Liver (tissue), 9 donors: ENCODE results near the gene PDX1. TPM values are rescaled to one million over a fixed set of nuclear protein-coding genes. Genes with fewer than 3 reads are reported as not detected.
A peak's percentile ranks its signal among the peaks of the same experiment; 100 is the strongest.

Source experiments
- DNase-seq: peaks from one replicate; pipeline ENCODE4 v3.0.0-alpha.2; 2017; ENCODE audit warnings: low spot score
- H3K27ac ChIP-seq, 2 donors: one replicate each; pipeline ENCODE4 v1.7.0; 2013; ENCODE audit warnings: inconsistent platforms in 2 of 2, low read length in 2 of 2, control low read depth in 1 of 2, low read depth in 1 of 2, mild to moderate bottlenecking in 1 of 2
- H3K27me3 ChIP-seq, 4 donors: one replicate each; pipeline versions ENCODE4 v1.6.1 to v1.7.0; 2013; ENCODE audit warnings: low read length in 3 of 4, inconsistent platforms in 1 of 4, mild to moderate bottlenecking in 1 of 4, moderate library complexity in 1 of 4; ENCODE audit not compliant: control insufficient read depth in 4 of 4, insufficient read depth in 4 of 4
- H3K36me3 ChIP-seq, 4 donors: one replicate each; pipeline versions ENCODE4 v1.6.1 to v1.7.0; 2013; ENCODE audit warnings: low read length in 3 of 4, mild to moderate bottlenecking in 3 of 4, low read depth in 1 of 4, moderate library complexity in 1 of 4; ENCODE audit not compliant: control insufficient read depth in 4 of 4, insufficient read depth in 3 of 4
- H3K4me1 ChIP-seq, 4 donors: one replicate each; pipeline versions ENCODE4 v1.6.1 to v1.7.0; 2013; ENCODE audit warnings: low read length in 3 of 4, mild to moderate bottlenecking in 3 of 4, moderate library complexity in 1 of 4; ENCODE audit not compliant: control insufficient read depth in 4 of 4, insufficient read depth in 4 of 4
- H3K4me3 ChIP-seq, 3 donors: one replicate each; pipeline versions ENCODE4 v1.6.1 to v1.7.0; 2013; ENCODE audit warnings: low read length in 3 of 3, control low read depth in 1 of 3, low read depth in 1 of 3, mild to moderate bottlenecking in 1 of 3
- H3K9ac ChIP-seq, 2 donors: one replicate each; pipeline ENCODE4 v1.7.0; 2013; ENCODE audit warnings: low read length in 2 of 2, mild to moderate bottlenecking in 2 of 2, moderate library complexity in 2 of 2, control low read depth in 1 of 2, low read depth in 1 of 2
- H3K9me3 ChIP-seq, 4 donors: one replicate each; pipeline versions ENCODE4 v1.6.1 to v1.7.0; 2013; ENCODE audit warnings: low read length in 3 of 4; ENCODE audit not compliant: control insufficient read depth in 4 of 4
- EGR1 ChIP-seq, 2 donors: IDR thresholded peaks; 2 replicates each; pipeline ENCODE4 v1.6.1; 2016 to 2018; ENCODE audit warnings: antibody characterized with exemption in 2 of 2, low read depth in 2 of 2
- FOXA1 ChIP-seq: IDR thresholded peaks from 2 replicates; pipeline ENCODE4 v1.6.1; 2016; ENCODE audit warnings: antibody characterized with exemption
- FOXA2 ChIP-seq: IDR thresholded peaks from 2 replicates; pipeline ENCODE4 v1.6.1; 2016; ENCODE audit warnings: antibody characterized with exemption
- GABPA ChIP-seq, 2 donors: IDR thresholded peaks in 1 of 2; conservative IDR thresholded peaks in 1 of 2; 2 replicates each; pipeline ENCODE4 v1.6.1; 2016; ENCODE audit warnings: antibody characterized with exemption in 2 of 2, mild to moderate bottlenecking in 1 of 2, moderate library complexity in 1 of 2
- HNF4G ChIP-seq: IDR thresholded peaks from 2 replicates; pipeline ENCODE4 v1.6.1; 2016; ENCODE audit warnings: antibody characterized with exemption
- JUND ChIP-seq, 2 donors: IDR thresholded peaks; 2 replicates each; pipeline ENCODE4 v1.6.1; 2016; ENCODE audit warnings: antibody characterized with exemption in 2 of 2
- NR2F2 ChIP-seq: IDR thresholded peaks from 2 replicates; pipeline ENCODE4 v1.6.1; 2016; ENCODE audit warnings: antibody characterized with exemption
- RAD21 ChIP-seq, 2 donors: IDR thresholded peaks; 2 replicates each; pipeline ENCODE4 v1.6.1; 2016; ENCODE audit warnings: antibody characterized with exemption in 2 of 2, mild to moderate bottlenecking in 2 of 2
- RXRA ChIP-seq, 2 donors: IDR thresholded peaks; 2 replicates each; pipeline ENCODE4 v1.6.1; 2017 to 2018; ENCODE audit warnings: antibody characterized with exemption in 2 of 2, mild to moderate bottlenecking in 1 of 2
- SP1 ChIP-seq: IDR thresholded peaks from 2 replicates; pipeline ENCODE4 v1.6.1; 2018; ENCODE audit warnings: antibody characterized with exemption, mild to moderate bottlenecking
- TAF1 ChIP-seq: conservative IDR thresholded peaks from 2 replicates; pipeline ENCODE4 v1.6.1; 2016; ENCODE audit warnings: antibody characterized with exemption, mild to moderate bottlenecking
- YY1 ChIP-seq: IDR thresholded peaks from 2 replicates; pipeline ENCODE4 v1.6.1; 2016; ENCODE audit warnings: antibody characterized with exemption, mild to moderate bottlenecking
- WGBS: extraction: QIAGEN DNeasy Blood & Tissue Kit; methylation state at CpG from one replicate; pipeline ENCODE4 v1.1.7; 2013; 5-methylcytosine and 5-hydroxymethylcytosine counted together
- polyA plus RNA-seq, 2 donors: library from polyadenylated mRNA; stranded (reverse) in 1 of 2; unstranded in 1 of 2; fragments of 200-250 nt in 1 of 2; fragments of >200 nt in 1 of 2; fragmentation: Nextera tagmentation in 1 of 2; extraction: Ambion mirVana in 1 of 2; gene quantifications; one replicate each; pipeline versions ENCODE4 v1.2.1 to v1.2.3, GENCODE V29; 2013 to 2015
- total RNA-seq, 2 donors: library from RNA; depleted of rRNA; stranded (reverse); fragments of >200 nt; gene quantifications; one replicate each; pipeline ENCODE4 v1.2.3, GENCODE V29; 2014
- TF ChIP-seq, protein P1 (sequence below): IDR thresholded peaks from 2 replicates; pipeline ENCODE4 v1.6.1; 2016; ENCODE audit warnings: antibody characterized with exemption
- TF ChIP-seq, protein P2 (sequence below): IDR thresholded peaks from 2 replicates; pipeline ENCODE4 v1.6.1; 2016; ENCODE audit warnings: antibody characterized with exemption
- TF ChIP-seq, protein P3 (sequence below): IDR thresholded peaks from 2 replicates; pipeline ENCODE4 v1.6.1; 2016; ENCODE audit warnings: antibody characterized with exemption
- TF ChIP-seq, protein P4 (sequence below): fragments of 150-350 bp; IDR thresholded peaks from 2 replicates; pipeline ENCODE4 v1.5.1; 2017; ENCODE audit warnings: improper control_type of control experiment, low read depth, low read length; ENCODE audit not compliant: missing input control
- TF ChIP-seq, protein P5 (sequence below): IDR thresholded peaks from 2 replicates; pipeline ENCODE4 v1.6.1; 2016; ENCODE audit warnings: antibody characterized with exemption, mild to moderate bottlenecking
- donor health status: healthy.
- donor health status: healthy.
- donor health status: healthy.
- donor health status: healthy.
- donor health status: healthy.

PDX1 gene
- total and polyA plus RNA-seq, 4 donors, result 0.08 to 0.16 (median 0.10) TPM; not detected in 1

DNA sequence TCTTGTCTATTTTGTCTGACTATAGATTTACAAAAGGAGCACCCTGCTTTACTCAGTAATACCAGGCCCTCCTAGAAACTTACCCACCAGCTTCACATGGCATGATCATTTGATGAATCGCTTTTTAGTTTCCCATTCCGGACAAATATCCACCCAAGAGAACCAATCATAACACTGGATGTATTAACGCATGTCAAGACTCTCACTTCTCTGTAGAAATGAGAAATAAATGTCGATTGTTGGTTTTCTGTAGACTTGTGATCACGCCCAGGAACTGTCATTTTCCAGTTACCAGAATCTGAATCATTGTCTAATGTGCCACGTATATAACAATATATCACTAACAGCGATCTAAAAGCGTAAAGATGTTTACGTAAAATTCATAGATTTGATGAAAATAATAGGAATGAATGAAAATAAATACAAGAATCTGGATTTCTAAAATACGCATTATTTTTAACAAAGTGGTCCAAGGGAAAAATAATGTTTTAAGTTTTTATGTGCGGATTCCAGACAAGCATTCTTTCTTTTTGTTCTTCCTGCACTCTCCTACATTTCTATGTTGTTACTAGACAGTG lies 35.3 kb downstream of the PDX1 start:
- H3K9ac ChIP-seq, result peak overlapping the region in 1 of 2 donors; percentile 68
- 66% methylated on average over 11 of the region's 11 CpGs for WGBS
- peak overlapping the region in 2 of 3 donors; percentile 61 to 80 for H3K4me3 ChIP-seq
- H3K9me3 ChIP-seq, result no peaks in the 10 kb centered on the region
- no peaks in the 10 kb centered on the region for H3K27me3 ChIP-seq
- H3K4me1 ChIP-seq, result peaks cover 11 to 22% (median 15%) of the 10 kb centered on the region in 4 donors
- H3K27ac ChIP-seq, result peak overlapping the region; percentile 84 to 94
- no peaks in the 10 kb centered on the region for H3K36me3 ChIP-seq
- no peak for DNase-seq
- TF ChIP-seq SP1, result no peak
- no peak for TF ChIP-seq NR2F2
- no peak for TF ChIP-seq JUND (IDR thresholded peaks at IDR 0.05)
- no peak for TF ChIP-seq HNF4G
- TF ChIP-seq, protein P1, sequence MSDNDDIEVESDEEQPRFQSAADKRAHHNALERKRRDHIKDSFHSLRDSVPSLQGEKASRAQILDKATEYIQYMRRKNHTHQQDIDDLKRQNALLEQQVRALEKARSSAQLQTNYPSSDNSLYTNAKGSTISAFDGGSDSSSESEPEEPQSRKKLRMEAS, result no peak
- TF ChIP-seq, protein P2, sequence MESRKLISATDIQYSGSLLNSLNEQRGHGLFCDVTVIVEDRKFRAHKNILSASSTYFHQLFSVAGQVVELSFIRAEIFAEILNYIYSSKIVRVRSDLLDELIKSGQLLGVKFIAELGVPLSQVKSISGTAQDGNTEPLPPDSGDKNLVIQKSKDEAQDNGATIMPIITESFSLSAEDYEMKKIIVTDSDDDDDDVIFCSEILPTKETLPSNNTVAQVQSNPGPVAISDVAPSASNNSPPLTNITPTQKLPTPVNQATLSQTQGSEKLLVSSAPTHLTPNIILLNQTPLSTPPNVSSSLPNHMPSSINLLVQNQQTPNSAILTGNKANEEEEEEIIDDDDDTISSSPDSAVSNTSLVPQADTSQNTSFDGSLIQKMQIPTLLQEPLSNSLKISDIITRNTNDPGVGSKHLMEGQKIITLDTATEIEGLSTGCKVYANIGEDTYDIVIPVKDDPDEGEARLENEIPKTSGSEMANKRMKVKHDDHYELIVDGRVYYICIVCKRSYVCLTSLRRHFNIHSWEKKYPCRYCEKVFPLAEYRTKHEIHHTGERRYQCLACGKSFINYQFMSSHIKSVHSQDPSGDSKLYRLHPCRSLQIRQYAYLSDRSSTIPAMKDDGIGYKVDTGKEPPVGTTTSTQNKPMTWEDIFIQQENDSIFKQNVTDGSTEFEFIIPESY, result no peak
- TF ChIP-seq FOXA1, result no peak
- TF ChIP-seq FOXA2, result no peak
- TF ChIP-seq, protein P3, sequence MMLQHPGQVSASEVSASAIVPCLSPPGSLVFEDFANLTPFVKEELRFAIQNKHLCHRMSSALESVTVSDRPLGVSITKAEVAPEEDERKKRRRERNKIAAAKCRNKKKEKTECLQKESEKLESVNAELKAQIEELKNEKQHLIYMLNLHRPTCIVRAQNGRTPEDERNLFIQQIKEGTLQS, result no peak
- TF ChIP-seq, protein P4, sequence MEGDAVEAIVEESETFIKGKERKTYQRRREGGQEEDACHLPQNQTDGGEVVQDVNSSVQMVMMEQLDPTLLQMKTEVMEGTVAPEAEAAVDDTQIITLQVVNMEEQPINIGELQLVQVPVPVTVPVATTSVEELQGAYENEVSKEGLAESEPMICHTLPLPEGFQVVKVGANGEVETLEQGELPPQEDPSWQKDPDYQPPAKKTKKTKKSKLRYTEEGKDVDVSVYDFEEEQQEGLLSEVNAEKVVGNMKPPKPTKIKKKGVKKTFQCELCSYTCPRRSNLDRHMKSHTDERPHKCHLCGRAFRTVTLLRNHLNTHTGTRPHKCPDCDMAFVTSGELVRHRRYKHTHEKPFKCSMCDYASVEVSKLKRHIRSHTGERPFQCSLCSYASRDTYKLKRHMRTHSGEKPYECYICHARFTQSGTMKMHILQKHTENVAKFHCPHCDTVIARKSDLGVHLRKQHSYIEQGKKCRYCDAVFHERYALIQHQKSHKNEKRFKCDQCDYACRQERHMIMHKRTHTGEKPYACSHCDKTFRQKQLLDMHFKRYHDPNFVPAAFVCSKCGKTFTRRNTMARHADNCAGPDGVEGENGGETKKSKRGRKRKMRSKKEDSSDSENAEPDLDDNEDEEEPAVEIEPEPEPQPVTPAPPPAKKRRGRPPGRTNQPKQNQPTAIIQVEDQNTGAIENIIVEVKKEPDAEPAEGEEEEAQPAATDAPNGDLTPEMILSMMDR, result no peak
- TF ChIP-seq EGR1 (IDR thresholded peaks at IDR 0.05; ENCODE audit: low read depth in 2 of 2), result no peak
- TF ChIP-seq YY1, result no peak

DNA sequence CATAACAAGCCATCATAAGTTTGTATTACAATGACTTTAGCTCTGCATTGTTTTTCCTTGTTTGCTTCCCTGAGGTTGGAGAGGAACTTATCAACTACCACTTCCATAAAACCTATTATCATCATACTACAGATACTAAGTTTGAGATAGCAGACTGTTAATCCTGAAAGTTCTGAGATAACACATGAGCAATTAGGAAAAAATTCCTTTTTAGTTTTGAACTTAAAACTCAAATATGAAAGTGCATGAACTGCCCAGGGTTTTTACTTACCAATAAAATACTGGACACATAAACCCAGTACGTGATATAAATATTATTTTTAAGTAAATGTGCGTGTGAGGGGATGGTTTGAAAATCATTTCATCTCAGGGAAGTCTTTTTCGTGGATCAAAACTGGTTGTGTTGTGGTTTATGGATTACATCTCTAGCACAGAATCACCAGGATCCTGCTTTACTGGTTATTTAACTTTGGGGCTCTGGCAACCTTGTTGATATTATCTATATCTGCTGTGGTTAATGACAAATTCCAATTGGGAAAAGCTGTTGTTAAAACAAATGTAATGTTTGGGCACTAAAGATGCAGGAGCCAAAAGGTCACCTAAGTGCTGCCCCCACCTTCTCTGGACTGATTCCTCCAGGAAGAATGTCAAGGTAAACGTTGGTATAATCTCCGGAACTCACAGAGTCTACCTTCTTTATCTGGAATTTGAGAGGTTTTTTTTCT lies 36.9 kb downstream of the PDX1 start:
- no peak for TF ChIP-seq NR2F2
- TF ChIP-seq HNF4G, result no peak
- no peak for TF ChIP-seq RAD21 (IDR thresholded peaks at IDR 0.05)
- TF ChIP-seq, protein P1, result no peak
- TF ChIP-seq JUND (IDR thresholded peaks at IDR 0.05), result no peak
- TF ChIP-seq, protein P4, result no peak
- no peak for TF ChIP-seq FOXA2
- no peak for TF ChIP-seq EGR1 (IDR thresholded peaks at IDR 0.05; ENCODE audit: low read depth in 2 of 2)
- TF ChIP-seq, protein P5, sequence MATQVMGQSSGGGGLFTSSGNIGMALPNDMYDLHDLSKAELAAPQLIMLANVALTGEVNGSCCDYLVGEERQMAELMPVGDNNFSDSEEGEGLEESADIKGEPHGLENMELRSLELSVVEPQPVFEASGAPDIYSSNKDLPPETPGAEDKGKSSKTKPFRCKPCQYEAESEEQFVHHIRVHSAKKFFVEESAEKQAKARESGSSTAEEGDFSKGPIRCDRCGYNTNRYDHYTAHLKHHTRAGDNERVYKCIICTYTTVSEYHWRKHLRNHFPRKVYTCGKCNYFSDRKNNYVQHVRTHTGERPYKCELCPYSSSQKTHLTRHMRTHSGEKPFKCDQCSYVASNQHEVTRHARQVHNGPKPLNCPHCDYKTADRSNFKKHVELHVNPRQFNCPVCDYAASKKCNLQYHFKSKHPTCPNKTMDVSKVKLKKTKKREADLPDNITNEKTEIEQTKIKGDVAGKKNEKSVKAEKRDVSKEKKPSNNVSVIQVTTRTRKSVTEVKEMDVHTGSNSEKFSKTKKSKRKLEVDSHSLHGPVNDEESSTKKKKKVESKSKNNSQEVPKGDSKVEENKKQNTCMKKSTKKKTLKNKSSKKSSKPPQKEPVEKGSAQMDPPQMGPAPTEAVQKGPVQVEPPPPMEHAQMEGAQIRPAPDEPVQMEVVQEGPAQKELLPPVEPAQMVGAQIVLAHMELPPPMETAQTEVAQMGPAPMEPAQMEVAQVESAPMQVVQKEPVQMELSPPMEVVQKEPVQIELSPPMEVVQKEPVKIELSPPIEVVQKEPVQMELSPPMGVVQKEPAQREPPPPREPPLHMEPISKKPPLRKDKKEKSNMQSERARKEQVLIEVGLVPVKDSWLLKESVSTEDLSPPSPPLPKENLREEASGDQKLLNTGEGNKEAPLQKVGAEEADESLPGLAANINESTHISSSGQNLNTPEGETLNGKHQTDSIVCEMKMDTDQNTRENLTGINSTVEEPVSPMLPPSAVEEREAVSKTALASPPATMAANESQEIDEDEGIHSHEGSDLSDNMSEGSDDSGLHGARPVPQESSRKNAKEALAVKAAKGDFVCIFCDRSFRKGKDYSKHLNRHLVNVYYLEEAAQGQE, result no peak
- TF ChIP-seq TAF1, result no peak
- TF ChIP-seq FOXA1, result no peak
- TF ChIP-seq RXRA (IDR thresholded peaks at IDR 0.05), result no peak
- no peak for TF ChIP-seq GABPA (IDR thresholded peaks at IDR 0.05 in 1 of 2, conservative IDR thresholded peaks at IDR 0.05 in 1 of 2)
- 43% methylated on average over 5 of the region's 5 CpGs for WGBS
- peaks cover 11 to 34% (median 24%) of the 10 kb centered on the region in 4 donors for H3K4me1 ChIP-seq
- no peak overlapping the region for H3K9ac ChIP-seq
- no peaks in the 10 kb centered on the region for H3K27me3 ChIP-seq
- no peaks in the 10 kb centered on the region for H3K9me3 ChIP-seq
- H3K36me3 ChIP-seq, result no peaks in the 10 kb centered on the region
- no peak overlapping the region for H3K27ac ChIP-seq
- no peak for DNase-seq
- no peak overlapping the region for H3K4me3 ChIP-seq
